ENCODE data around the gene PCF11. TPM values are rescaled to one million over a fixed set of nuclear protein-coding genes. Genes with fewer than 3 reads are reported as not detected.

Gene PCF11
- total and polyA plus RNA-seq, 2 of the 4 experiments (the other 2 are of a cell fraction) = 19.2 to 26.7 TPM

GRCh38 chr11:83194281-83195142 is 37.6 kb downstream of the PCF11 start (continued):
- TF ChIP-seq USF2 (IDR thresholded peaks at IDR 0.05; ENCODE audit: low read depth, low read length) = no peak
- no peak for TF ChIP-seq SMC3 (IDR thresholded peaks at IDR 0.05; ENCODE audit: low read depth, low read length)

GRCh38 chr11:83195143-83195466 is 38.2 kb downstream of the PCF11 start:
- Histone ChIP-seq H3K79me1 (ENCODE audit: low read depth in 1 of 2, low read length in 2 of 2) (peaks cover 21 to 37% of the 10 kb centered on the region in 2 experiments), H3K4me3 (ENCODE audit: insufficient read depth, low read depth, low read length) (peak overlapping the region; percentile 85), H4K20me1 (ENCODE audit: insufficient read depth, low read length) (0 out of 2 replicates have a peak, but pooled peaks cover 4% of the 10 kb centered on the region), H4K8ac (ENCODE audit: low read depth in 2 of 2, low read length in 2 of 2) (peak overlapping the region in 1 of 2 experiments; percentile 76; a peak in 2 of 4 replicates), H2BK120ac (ENCODE audit: low read depth, low read length) (peak overlapping the region; percentile 22; the same call in 1 of the 2 replicates), H2BK5ac (ENCODE audit: low read depth, low read length, poor library complexity, severe bottlenecking) (peak overlapping the region; percentile 55), H3K27ac (ENCODE audit: insufficient read depth, low read length) (no peak overlapping the region), H4K91ac (ENCODE audit: insufficient read depth, low read depth, low read length) (no peak overlapping the region), H3K4me1 (ENCODE audit: control insufficient read depth, insufficient read depth, low read length) (peaks cover 9% of the 10 kb centered on the region), H3K27me3 (ENCODE audit: control insufficient read depth, insufficient read depth, low read length) (no peaks in the 10 kb centered on the region), H3K23ac (ENCODE audit: low read depth, low read length) (peak overlapping the region; percentile 80), H3K9me1 (ENCODE audit: insufficient read depth, low read length) (0 out of 2 replicates have a peak, but pooled peaks cover 3% of the 10 kb centered on the region), H3K14ac (replicated peaks; ENCODE audit: low read depth, low read length) (peak overlapping the region; percentile 91), H4K5ac (ENCODE audit: low read depth, low read length) (peak overlapping the region; percentile 28; the same call in 1 of the 2 replicates), H2BK20ac (ENCODE audit: low read depth, low read length) (no peak overlapping the region), H3K4ac (ENCODE audit: low read depth, low read length) (peak overlapping the region; percentile 55; the same call in 1 of the 2 replicates), H3K56ac (ENCODE audit: extremely low read depth, insufficient read depth, low read length) (peak overlapping the region; percentile 86), H2AFZ (replicated peaks; ENCODE audit: low read length, poor library complexity) (no peak overlapping the region), H2BK15ac (ENCODE audit: low read depth, low read length) (0 out of 3 replicates have a peak overlapping the region, but pooled peaks have one; percentile 18), H3K4me2 (ENCODE audit: low read depth, low read length) (peak overlapping the region; percentile 76), H3K36me3 (ENCODE audit: control insufficient read depth, insufficient read depth, low read length) (peaks cover 7% of the 10 kb centered on the region), H2AK5ac (ENCODE audit: low read depth, low read length) (peak overlapping the region; percentile 30), H2AK9ac (replicated peaks; ENCODE audit: low read depth, low read length, poor library complexity) (no peak overlapping the region), H3K9ac (ENCODE audit: low read depth, low read length) (peak overlapping the region; percentile 75; the same call in 1 of the 2 replicates), H3K9me3 (ENCODE audit: control insufficient read depth, insufficient read depth, low read length) (no peaks in the 10 kb centered on the region), H3K18ac (ENCODE audit: low read depth, low read length) (no peak overlapping the region; the same call in 1 of the 2 replicates)
- TF ChIP-seq RAD21 (IDR thresholded peaks at IDR 0.05; ENCODE audit: low read length) = no peak
- TF ChIP-seq MAZ (IDR thresholded peaks at IDR 0.05; ENCODE audit: borderline replicate concordance, low read depth, low read length) = no peak
- TF ChIP-seq SMC3 (IDR thresholded peaks at IDR 0.05; ENCODE audit: low read depth, low read length) = no peak
- no peak for TF ChIP-seq CHD1 (IDR thresholded peaks at IDR 0.05; ENCODE audit: low read depth, low read length)
- TF ChIP-seq BHLHE40 (IDR thresholded peaks at IDR 0.05; ENCODE audit: low read depth, low read length) = no peak
- no peak for TF ChIP-seq CEBPB (IDR thresholded peaks at IDR 0.05; ENCODE audit: low read depth, low read length)
- TF ChIP-seq NFE2L2 (IDR thresholded peaks at IDR 0.05; ENCODE audit: low read depth, low read length) = no peak
- no peak for TF ChIP-seq MAFK (IDR thresholded peaks at IDR 0.05; ENCODE audit: low read depth, low read length)
- TF ChIP-seq USF2 (IDR thresholded peaks at IDR 0.05; ENCODE audit: low read depth, low read length) = no peak
- TF ChIP-seq POLR2A (IDR thresholded peaks at IDR 0.05; ENCODE audit: low read depth, low read length) = no peak
- TF ChIP-seq MXI1 (IDR thresholded peaks at IDR 0.05; ENCODE audit: borderline replicate concordance, low read depth, low read length) = no peak
- no peak for ATAC-seq (ENCODE audit: low read depth)
- BruUV-seq (replicated peaks) = no TSS peak
- in situ Hi-C loops (cut with MboI; ENCODE audit: low sequenced_read_pairs) (no loop called here), intact Hi-C loops (cut with micrococcal nuclease) (loop anchor here (2.0 to 5.0 kb wide), 2 partner anchors 87 to 294 kb away; partner anchors contain the start of genes DDIAS and PRCP), dilution Hi-C loops (cut with HindIII; ENCODE audit: low sequenced_read_pairs, unreplicated experiment) (no loop called here)
- no CpG with 5 or more reads among the region's 4 CpGs for WGBS, 2 experiments (ENCODE audit: extremely low coverage in 2 of 2, insufficient read length in 1 of 2)
- CTCF ChIA-PET = interaction anchor here (0.6 to 1.2 kb wide), 2 partner anchors 55 to 306 kb away, joined by 3 to 4 read pairs; no protein-coding TSS in a partner anchor
- peak; percentile 1 for DNase-seq
- POLR2A ChIA-PET (ENCODE audit: unreplicated experiment) = no interaction called here

All from IMR-90 (cell line).